ENCODE results near the gene NOX4. TPM values are rescaled to one million over a fixed set of nuclear protein-coding genes. Genes with fewer than 3 reads are reported as not detected.

NOX4 gene
- total and polyA plus RNA-seq, 9 of the 15 experiments (the other 6 are each of a cell fraction or from before 2014, with no cell fraction given) = not detected

GRCh38 chr11:89279176-89279575 lies 212.0 kb downstream of the NOX4 start:
- Histone ChIP-seq H3K4me1 (replicated peaks in 1 of 2; ENCODE audit: control insufficient read depth in 2 of 2, insufficient read depth in 2 of 2, low read length in 2 of 2) (no peaks in the 10 kb centered on the region), H4K20me1 (replicated peaks; ENCODE audit: control insufficient read depth, insufficient read depth, low read length) (no peaks in the 10 kb centered on the region), H3K36me3 (ENCODE audit: control insufficient read depth, insufficient read depth, low read length) (no peaks in the 10 kb centered on the region), H3K9ac (ENCODE audit: insufficient read depth in 1 of 2, low read depth in 2 of 2, low read length in 2 of 2) (no peak overlapping the region), H2AFZ (ENCODE audit: low read depth, low read length) (no peak overlapping the region), H3K27me3 (ENCODE audit: control insufficient read depth in 2 of 2, insufficient read depth in 2 of 2, low read length in 2 of 2) (no peaks in the 10 kb centered on the region), H3K4me3 (no peak overlapping the region), H3K79me2 (ENCODE audit: control insufficient read depth, insufficient read depth, low read length) (no peaks in the 10 kb centered on the region), H3K9me3 (replicated peaks; ENCODE audit: control insufficient read depth, insufficient read depth, low read depth, low read length) (no peaks in the 10 kb centered on the region), H3K4me2 (ENCODE audit: insufficient read depth, low read length) (no peak overlapping the region), H3K27ac (ENCODE audit: extremely low read depth, low read depth, low read length) (no peak overlapping the region), H3K9me1 (ENCODE audit: control insufficient read depth, insufficient read depth, low read length) (no peaks in the 10 kb centered on the region)
- ATAC-seq = no peak
- TF ChIP-seq ASH1L (IDR thresholded peaks at IDR 0.05; ENCODE audit: borderline replicate concordance, low read depth, partially characterized antibody) (no peak), PPARD (CRISPR knock-in tag; IDR thresholded peaks at IDR 0.05) (no peak), RBM34 (IDR thresholded peaks at IDR 0.05; ENCODE audit: borderline replicate concordance, insufficient read depth, low read length) (no peak), TOE1 (IDR thresholded peaks at IDR 0.05; ENCODE audit: borderline replicate concordance) (no peak), TOE1 (CRISPR knock-in tag; IDR thresholded peaks at IDR 0.05; ENCODE audit: borderline replicate concordance, low read depth) (no peak), GTF3C2 (IDR thresholded peaks at IDR 0.05; ENCODE audit: borderline replicate concordance, extremely low read depth, insufficient read length) (no peak), MLLT1 (IDR thresholded peaks at IDR 0.05) (no peak), SRSF7 (optimal IDR thresholded peaks at IDR 0.05; ENCODE audit: low read depth, low read length) (no peak), GATAD2A (IDR thresholded peaks at IDR 0.05) (no peak), MBD1 (CRISPR knock-in tag; IDR thresholded peaks at IDR 0.05) (no peak), KDM2B (CRISPR knock-in tag; IDR thresholded peaks at IDR 0.05) (no peak), TFAP4 (CRISPR knock-in tag; IDR thresholded peaks at IDR 0.05; ENCODE audit: borderline replicate concordance) (no peak), ZC3H8 (IDR thresholded peaks at IDR 0.05) (no peak), ZNF444 (CRISPR knock-in tag; IDR thresholded peaks at IDR 0.05) (no peak), BHLHE40 (IDR thresholded peaks at IDR 0.05; ENCODE audit: low read length) (no peak), ARID2 (IDR thresholded peaks at IDR 0.05) (no peak)
- no peak for DNase-seq (ENCODE audit: extremely low read depth in 1 of 4, low spot score in 3 of 4)
- in situ Hi-C loops (cut with MboI) = no loop called here
- no peak for FAIRE-seq
- 9% methylated on average over 1 of the region's 1 CpG for WGBS (ENCODE audit: insufficient coverage, low coverage, missing lambda C conversion rate)
- CTCF ChIA-PET (ENCODE audit: low intra/inter-chr PET ratio) = no interaction called here
- POLR2A ChIA-PET = no interaction called here
- intact Hi-C loops (cut with micrococcal nuclease) = no loop called here
- BruUV-seq (replicated peaks) = no TSS peak

Measured in K562 (cell line).